HepG2 (cell line): ENCODE results near the gene RECQL5. TPM values are rescaled to one million over a fixed set of nuclear protein-coding genes. Genes with fewer than 3 reads are reported as not detected.

Experiments
- BCL6 ChIP-seq: IDR thresholded peaks from 2 replicates; pipeline ENCODE4 v1.6.1; 2016; ENCODE audit warnings: missing genetic modification reagents, missing compliant biosample characterization
- GPN1 ChIP-seq: sonication (generic); formaldehyde crosslinking; IDR thresholded peaks from 2 replicates; pipeline ENCODE4 v1.5.1; 2020; ENCODE audit warnings: missing genetic modification reagents, borderline replicate concordance
- HDAC1 ChIP-seq: sonication (generic); formaldehyde crosslinking; IDR thresholded peaks from 2 replicates; pipeline ENCODE4 v1.5.1; 2020; ENCODE audit warnings: mild to moderate bottlenecking, missing genetic modification reagents
- IKZF5 ChIP-seq: IDR thresholded peaks from 2 replicates; pipeline ENCODE4 v1.6.1; 2018; ENCODE audit warnings: missing genetic modification reagents, mild to moderate bottlenecking, missing compliant biosample characterization
- KAT8 ChIP-seq: IDR thresholded peaks from 2 replicates; pipeline ENCODE4 v1.6.1; 2016; ENCODE audit warnings: missing genetic modification reagents, missing compliant biosample characterization
- LCORL ChIP-seq, 2 experiments: fragments of 450-650 bp in 1 of 2; sonication (generic) in 1 of 2; formaldehyde crosslinking in 1 of 2; IDR thresholded peaks; 2 replicates each; pipeline versions ENCODE4 v1.5.0 to v1.6.1; 2017 to 2020; ENCODE audit warnings: antibody characterized with exemption in 1 of 2, missing genetic modification reagents in 1 of 2
- MEIS2 ChIP-seq: sonication (generic); formaldehyde crosslinking; IDR thresholded peaks from 2 replicates; pipeline ENCODE4 v1.9.0; 2021; ENCODE audit warnings: mild to moderate bottlenecking, missing genetic modification reagents
- NFIB ChIP-seq: sonication (generic); formaldehyde crosslinking; IDR thresholded peaks from 2 replicates; pipeline ENCODE4 v1.9.0; 2021; ENCODE audit warnings: missing genetic modification reagents, mild to moderate bottlenecking, borderline replicate concordance
- PHF21A ChIP-seq: sonication (generic); formaldehyde crosslinking; IDR thresholded peaks from 2 replicates; pipeline ENCODE4 v1.5.0; 2020; ENCODE audit warnings: mild to moderate bottlenecking, missing genetic modification reagents
- PITX1 ChIP-seq: sonication (generic); formaldehyde crosslinking; IDR thresholded peaks from 2 replicates; pipeline ENCODE4 v1.5.1; 2020; ENCODE audit warnings: mild to moderate bottlenecking, missing genetic modification reagents
- REXO4 ChIP-seq: sonication (generic); formaldehyde crosslinking; IDR thresholded peaks from 2 replicates; pipeline ENCODE4 v1.8.0; 2022; ENCODE audit warnings: missing genetic modification reagents, mild to moderate bottlenecking, borderline replicate concordance
- SAP130 ChIP-seq: IDR thresholded peaks from 2 replicates; pipeline ENCODE4 v1.6.1; 2016; ENCODE audit warnings: low read depth
- TGIF2 ChIP-seq: IDR thresholded peaks from 2 replicates; pipeline ENCODE4 v1.6.1; 2016; ENCODE audit warnings: control low read depth, missing compliant biosample characterization
- XRCC5 ChIP-seq: fragments of 200-400 bp; formaldehyde crosslinking; optimal IDR thresholded peaks from 2 replicates; pipeline ENCODE3; 2017; ENCODE audit warnings: mild to moderate bottlenecking, low read length
- ZNF225 ChIP-seq: sonication (generic); formaldehyde crosslinking; IDR thresholded peaks from 2 replicates; pipeline ENCODE4 v1.4.0; 2020; ENCODE audit warnings: mild to moderate bottlenecking, missing genetic modification reagents
- ZNF350 ChIP-seq: sonication (generic); formaldehyde crosslinking; IDR thresholded peaks from 2 replicates; pipeline ENCODE4 v1.4.0; 2020; ENCODE audit warnings: mild to moderate bottlenecking, low read depth, missing genetic modification reagents, borderline replicate concordance
- ZNF44 ChIP-seq: sonication (generic); formaldehyde crosslinking; IDR thresholded peaks from 2 replicates; pipeline ENCODE4 v1.5.1; 2020; ENCODE audit warnings: mild to moderate bottlenecking, missing genetic modification reagents
- ZNF563 ChIP-seq: sonication (generic); formaldehyde crosslinking; IDR thresholded peaks from 2 replicates; pipeline ENCODE4 v1.8.0; 2022; ENCODE audit warnings: mild to moderate bottlenecking, moderate library complexity, missing genetic modification reagents
- ZNF713 ChIP-seq: sonication (generic); formaldehyde crosslinking; IDR thresholded peaks from 2 replicates; pipeline ENCODE4 v1.4.0; 2020; ENCODE audit warnings: mild to moderate bottlenecking, missing genetic modification reagents
- ZNF724P ChIP-seq: sonication (generic); formaldehyde crosslinking; IDR thresholded peaks from 2 replicates; pipeline ENCODE4 v1.8.0; 2022; ENCODE audit warnings: missing genetic modification reagents, borderline replicate concordance
- ZNF777 ChIP-seq: sonication (generic); formaldehyde crosslinking; IDR thresholded peaks from 2 replicates; pipeline ENCODE4 v1.4.0; 2020; ENCODE audit warnings: missing genetic modification reagents
- ZNF784 ChIP-seq: sonication (generic); formaldehyde crosslinking; IDR thresholded peaks from 2 replicates; pipeline ENCODE4 v1.5.1; 2020; ENCODE audit warnings: missing genetic modification reagents, mild to moderate bottlenecking, borderline replicate concordance
- polyA plus RNA-seq, 8 experiments: library from polyadenylated mRNA; depleted of rRNA in 3 of 8; stranded (reverse) in 7 of 8; unstranded in 1 of 8; fragments of >200 nt; fragmentation: Illumina TruSeq in 4 of 8; extraction: Trizol in 4 of 8; gene quantifications; 2 replicates each; pipeline versions ENCODE4 v1.2.1 to v1.2.3, GENCODE V29; 2011 to 2016; ENCODE audit warnings: low read depth in 4 of 8, missing spikeins in 1 of 8, mixed read lengths in 1 of 8; ENCODE audit not compliant: insufficient read depth in 1 of 8
- total RNA-seq, 5 experiments: library from RNA; depleted of rRNA; stranded (reverse); fragments of >200 nt; fragmentation: Illumina TruSeq; extraction: Trizol; gene quantifications; 2 replicates each; pipeline ENCODE4 v1.2.3, GENCODE V29; 2016; ENCODE audit warnings: low read depth in 1 of 5
- TF ChIP-seq, protein P1 (sequence below): sonication (generic); formaldehyde crosslinking; IDR thresholded peaks from 2 replicates; pipeline ENCODE4 v1.4.0; 2020; ENCODE audit warnings: mild to moderate bottlenecking, missing genetic modification reagents
- TF ChIP-seq, protein P2 (sequence below): sonication (generic); formaldehyde crosslinking; IDR thresholded peaks from 2 replicates; pipeline ENCODE4 v1.5.1; 2020; ENCODE audit warnings: mild to moderate bottlenecking, missing genetic modification reagents, moderate library complexity

RECQL5 gene
- total and polyA plus RNA-seq, 2 of the 13 experiments (the other 11 are each of a cell fraction or from before 2014, with no cell fraction given) = 27.7 to 32.0 TPM

- TF ChIP-seq ZNF784 (CRISPR knock-in tag) (peak; percentile 30; the same call in 1 of the 2 replicates), ZNF563 (CRISPR knock-in tag) (0 out of 2 replicates have a peak, but pooled peaks have one; percentile 6), ZNF777 (CRISPR knock-in tag) (peak; percentile 19; the same call in 1 of the 2 replicates), PHF21A (CRISPR knock-in tag) (0 out of 2 replicates have a peak, but pooled peaks have one; percentile 43), SAP130 (CRISPR knock-in tag) (peak; percentile 98), MEIS2 (CRISPR knock-in tag) (peak; percentile 61; the same call in 1 of the 2 replicates), KAT8 (CRISPR knock-in tag) (peak; percentile 72), ZNF350 (peak; percentile 64; the same call in 1 of the 2 replicates), ZNF44 (CRISPR knock-in tag) (peak; percentile 29; the same call in 1 of the 2 replicates), BCL6 (CRISPR knock-in tag) (0 out of 2 replicates have a peak, but pooled peaks have one; percentile 11), TGIF2 (peak; percentile 100), ZNF225 (peak; percentile 76; the same call in 1 of the 2 replicates), NFIB (CRISPR knock-in tag) (no peak), PITX1 (peak; percentile 72; the same call in 1 of the 2 replicates), ZNF724P (CRISPR knock-in tag) (0 out of 2 replicates have a peak, but pooled peaks have one; percentile 41), ZNF713 (CRISPR knock-in tag) (no peak), IKZF5 (CRISPR knock-in tag) (peak; percentile 33), HDAC1 (CRISPR knock-in tag) (peak; percentile 81; the same call in 1 of the 2 replicates), GPN1 (CRISPR knock-in tag) (no peak), REXO4 (no peak), XRCC5 (peak; percentile 96), LCORL (IDR thresholded peaks at IDR 0.05) (no peak), LCORL (CRISPR knock-in tag; IDR thresholded peaks at IDR 0.05) (peak; percentile 45; the same call in 1 of the 2 replicates)
- TF ChIP-seq, protein P1, sequence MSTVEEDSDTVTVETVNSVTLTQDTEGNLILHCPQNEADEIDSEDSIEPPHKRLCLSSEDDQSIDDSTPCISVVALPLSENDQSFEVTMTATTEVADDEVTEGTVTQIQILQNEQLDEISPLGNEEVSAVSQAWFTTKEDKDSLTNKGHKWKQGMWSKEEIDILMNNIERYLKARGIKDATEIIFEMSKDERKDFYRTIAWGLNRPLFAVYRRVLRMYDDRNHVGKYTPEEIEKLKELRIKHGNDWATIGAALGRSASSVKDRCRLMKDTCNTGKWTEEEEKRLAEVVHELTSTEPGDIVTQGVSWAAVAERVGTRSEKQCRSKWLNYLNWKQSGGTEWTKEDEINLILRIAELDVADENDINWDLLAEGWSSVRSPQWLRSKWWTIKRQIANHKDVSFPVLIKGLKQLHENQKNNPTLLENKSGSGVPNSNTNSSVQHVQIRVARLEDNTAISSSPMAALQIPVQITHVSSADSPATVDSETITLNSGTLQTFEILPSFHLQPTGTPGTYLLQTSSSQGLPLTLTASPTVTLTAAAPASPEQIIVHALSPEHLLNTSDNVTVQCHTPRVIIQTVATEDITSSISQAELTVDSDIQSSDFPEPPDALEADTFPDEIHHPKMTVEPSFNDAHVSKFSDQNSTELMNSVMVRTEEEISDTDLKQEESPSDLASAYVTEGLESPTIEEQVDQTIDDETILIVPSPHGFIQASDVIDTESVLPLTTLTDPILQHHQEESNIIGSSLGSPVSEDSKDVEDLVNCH (CRISPR knock-in tag) = no peak
- TF ChIP-seq, protein P2, sequence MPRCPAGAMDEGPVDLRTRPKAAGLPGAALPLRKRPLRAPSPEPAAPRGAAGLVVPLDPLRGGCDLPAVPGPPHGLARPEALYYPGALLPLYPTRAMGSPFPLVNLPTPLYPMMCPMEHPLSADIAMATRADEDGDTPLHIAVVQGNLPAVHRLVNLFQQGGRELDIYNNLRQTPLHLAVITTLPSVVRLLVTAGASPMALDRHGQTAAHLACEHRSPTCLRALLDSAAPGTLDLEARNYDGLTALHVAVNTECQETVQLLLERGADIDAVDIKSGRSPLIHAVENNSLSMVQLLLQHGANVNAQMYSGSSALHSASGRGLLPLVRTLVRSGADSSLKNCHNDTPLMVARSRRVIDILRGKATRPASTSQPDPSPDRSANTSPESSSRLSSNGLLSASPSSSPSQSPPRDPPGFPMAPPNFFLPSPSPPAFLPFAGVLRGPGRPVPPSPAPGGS (CRISPR knock-in tag) = peak; percentile 56; the same call in 1 of the 2 replicates
Observed at GRCh38 chr17:75633486-75634375, 33.2 kb downstream of the RECQL5 start (continued).
